ENCODE results near the gene FRAS1.
"Not testable (repeated sequence)": the region's sequence is repeated elsewhere in the genome, so short reads cannot be mapped to it uniquely, and the experiment has no call there.

The FRAS1 gene

GRCh38 chr4:78162821-78163220 lies 105.7 kb downstream of the FRAS1 start:
- DNase-seq (ENCODE audit: low read depth in 2 of 2): no peak

GRCh38 chr4:78165758-78166157 lies 108.6 kb downstream of the FRAS1 start:
- no peak for DNase-seq (ENCODE audit: low read depth in 2 of 2)

- DNase-seq (ENCODE audit: low read depth in 2 of 2): no peak
These were observed 109.5 kb downstream of the FRAS1 start for GRCh38 chr4:78166622-78167021.

- no peak for DNase-seq (ENCODE audit: low read depth in 2 of 2)
These were observed 110.4 kb downstream of the FRAS1 start for GRCh38 chr4:78167510-78167909.

- no peak for DNase-seq (ENCODE audit: low read depth in 2 of 2)
These were observed 110.9 kb downstream of the FRAS1 start for GRCh38 chr4:78168029-78168428.

- no peak for DNase-seq (ENCODE audit: low read depth in 2 of 2)
These were observed 112.6 kb downstream of the FRAS1 start for GRCh38 chr4:78169728-78170127.

GRCh38 chr4:78171482-78171881 lies 114.4 kb downstream of the FRAS1 start:
- DNase-seq (ENCODE audit: low read depth in 2 of 2): no peak

- no peak for DNase-seq (ENCODE audit: low read depth in 2 of 2)
These were observed 117.8 kb downstream of the FRAS1 start for GRCh38 chr4:78174891-78175290.

- DNase-seq (ENCODE audit: low read depth in 2 of 2): no peak
These were observed 122.1 kb downstream of the FRAS1 start for GRCh38 chr4:78179196-78179595.

- DNase-seq (ENCODE audit: low read depth in 2 of 2): not testable (repeated sequence)
These were observed 124.6 kb downstream of the FRAS1 start for GRCh38 chr4:78181681-78182234.

GRCh38 chr4:78184584-78184983 lies 127.5 kb downstream of the FRAS1 start:
- no peak for DNase-seq (ENCODE audit: low read depth in 2 of 2)

- no peak for DNase-seq (ENCODE audit: low read depth in 2 of 2)
These were observed 128.0 kb downstream of the FRAS1 start for GRCh38 chr4:78185117-78185516.

- no peak for DNase-seq (ENCODE audit: low read depth in 2 of 2)
These were observed 129.7 kb downstream of the FRAS1 start for GRCh38 chr4:78186597-78187543.

- no peak for DNase-seq (ENCODE audit: low read depth in 2 of 2)
These were observed 132.9 kb downstream of the FRAS1 start for GRCh38 chr4:78190068-78190467.

GRCh38 chr4:78190595-78190994 lies 133.5 kb downstream of the FRAS1 start:
- no peak for DNase-seq (ENCODE audit: low read depth in 2 of 2)

GRCh38 chr4:78197947-78198346 lies 140.8 kb downstream of the FRAS1 start:
- no peak for DNase-seq (ENCODE audit: low read depth in 2 of 2)

- DNase-seq (ENCODE audit: low read depth in 2 of 2): no peak
These were observed 142.9 kb downstream of the FRAS1 start for GRCh38 chr4:78199984-78200383.

- no peak for DNase-seq (ENCODE audit: low read depth in 2 of 2)
These were observed 143.8 kb downstream of the FRAS1 start for GRCh38 chr4:78200949-78201348.

GRCh38 chr4:78204176-78204575 lies 147.1 kb downstream of the FRAS1 start:
- DNase-seq (ENCODE audit: low read depth in 2 of 2): no peak

- DNase-seq (ENCODE audit: low read depth in 2 of 2): no peak
These were observed 148.5 kb downstream of the FRAS1 start for GRCh38 chr4:78205591-78205990.

GRCh38 chr4:78207541-78207940 lies 150.4 kb downstream of the FRAS1 start:
- no peak for DNase-seq (ENCODE audit: low read depth in 2 of 2)

GRCh38 chr4:78207951-78208350 lies 150.8 kb downstream of the FRAS1 start:
- no peak for DNase-seq (ENCODE audit: low read depth in 2 of 2)

GRCh38 chr4:78208896-78209295 lies 151.8 kb downstream of the FRAS1 start:
- not testable (repeated sequence) for DNase-seq (ENCODE audit: low read depth in 2 of 2)

All from stimulated activated CD8-positive, alpha-beta memory T cell treated with anti-CD3 and anti-CD28 coated beads, Interleukin-15, amount 100 ng/mL, for 48 hours (primary cell).